HG03378 (cell line): ENCODE data around the gene LRCH4.

Experiments used
- ATAC-seq: cut with Tn5 transposase; IDR thresholded peaks from one replicate; pipeline ENCODE4 v1.9.1; 2021; ENCODE audit warnings: mild to moderate bottlenecking, moderate library complexity; ENCODE audit not compliant: unreplicated experiment

The LRCH4 gene

GRCh38 chr7:100582650-100583049 lies 3.3 kb downstream of the LRCH4 start:
- no peak for ATAC-seq

GRCh38 chr7:100582041-100582579 lies 3.8 kb downstream of the LRCH4 start:
- ATAC-seq: no peak

GRCh38 chr7:100580466-100581283 lies 5.3 kb downstream of the LRCH4 start:
- ATAC-seq: no peak

- ATAC-seq: no peak
Observed at GRCh38 chr7:100578246-100579183, 7.4 kb downstream of the LRCH4 start.

- ATAC-seq: no peak
Observed at GRCh38 chr7:100577507-100577906, 8.4 kb downstream of the LRCH4 start.

- no peak for ATAC-seq
Observed at GRCh38 chr7:100577103-100577502, 8.8 kb downstream of the LRCH4 start.

DNA sequence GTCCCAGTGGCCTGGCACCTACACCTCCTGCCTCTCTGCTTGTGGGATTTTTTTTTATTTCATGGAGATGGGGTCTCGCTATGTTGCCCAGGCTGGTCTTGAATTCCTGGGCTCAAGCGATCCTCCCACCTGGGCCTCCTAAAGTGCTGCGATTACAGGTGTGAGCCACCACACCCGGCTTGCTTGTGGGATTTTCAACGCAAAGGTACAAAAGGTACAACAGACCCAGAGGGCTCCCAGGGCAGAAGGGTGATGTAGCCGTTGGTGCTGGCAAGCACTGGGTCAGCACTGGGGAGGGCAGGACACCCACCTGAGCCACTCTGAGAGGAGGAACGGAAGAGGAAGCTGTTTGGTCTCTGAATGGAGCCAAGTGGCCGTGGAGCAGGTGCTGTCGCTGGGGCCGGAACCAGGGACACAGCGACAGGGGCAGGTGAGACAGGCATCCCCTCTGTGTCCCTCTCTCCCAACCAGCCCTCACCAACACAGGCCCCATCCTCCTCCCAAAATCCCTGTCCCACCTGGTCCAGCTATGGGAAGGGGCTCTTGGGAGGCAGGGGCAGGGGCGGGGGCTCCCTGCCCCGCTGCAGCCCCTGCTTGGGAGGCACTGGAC lies 9.4 kb downstream of the LRCH4 start:
- ATAC-seq: no peak

GRCh38 chr7:100575746-100576383 lies 10.1 kb downstream of the LRCH4 start:
- ATAC-seq: no peak

GRCh38 chr7:100575206-100575631 lies 10.7 kb downstream of the LRCH4 start:
- no peak for ATAC-seq

GRCh38 chr7:100574362-100575205 lies 11.3 kb downstream of the LRCH4 start:
- no peak for ATAC-seq

DNA sequence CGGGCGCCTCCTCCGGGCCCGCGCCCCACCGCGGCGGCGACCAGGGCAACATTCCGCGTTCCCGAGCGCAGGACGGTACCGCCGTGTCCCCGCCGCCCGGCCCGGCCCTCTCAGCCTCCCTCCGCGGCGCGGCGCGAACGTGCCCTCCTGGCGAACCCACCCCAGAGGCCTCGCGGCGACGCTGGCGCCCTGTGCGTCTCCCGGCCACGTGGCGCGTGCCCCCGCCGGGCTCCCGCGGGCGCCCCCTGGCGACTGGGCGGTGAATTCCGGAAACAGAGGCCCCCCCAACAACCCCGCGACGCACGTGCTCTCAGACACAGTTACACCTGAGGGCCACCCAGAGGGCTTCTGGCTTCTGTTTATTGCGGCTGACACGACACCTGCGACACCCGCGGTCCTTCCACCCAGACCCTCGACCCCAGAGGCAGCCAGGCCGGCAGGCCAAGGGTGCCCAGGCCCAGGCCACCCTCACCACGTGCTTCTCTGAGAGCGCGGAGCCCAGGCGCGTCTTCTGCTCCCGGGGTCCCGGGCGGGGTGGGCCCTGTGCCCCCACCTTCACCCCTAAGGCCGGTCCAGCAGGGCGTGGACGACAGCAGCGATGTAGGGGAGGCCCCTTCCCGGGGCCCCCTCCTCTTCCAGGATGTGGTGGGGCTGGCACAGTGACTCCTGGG lies 12.1 kb downstream of the LRCH4 start, which contains the start of gene SAP25:
SAP25 (minus strand) TSS at position 210 of the 671 bp plus-strand sequence; CDS start at position 52, 158 bp downstream.
- no peak for ATAC-seq

DNA sequence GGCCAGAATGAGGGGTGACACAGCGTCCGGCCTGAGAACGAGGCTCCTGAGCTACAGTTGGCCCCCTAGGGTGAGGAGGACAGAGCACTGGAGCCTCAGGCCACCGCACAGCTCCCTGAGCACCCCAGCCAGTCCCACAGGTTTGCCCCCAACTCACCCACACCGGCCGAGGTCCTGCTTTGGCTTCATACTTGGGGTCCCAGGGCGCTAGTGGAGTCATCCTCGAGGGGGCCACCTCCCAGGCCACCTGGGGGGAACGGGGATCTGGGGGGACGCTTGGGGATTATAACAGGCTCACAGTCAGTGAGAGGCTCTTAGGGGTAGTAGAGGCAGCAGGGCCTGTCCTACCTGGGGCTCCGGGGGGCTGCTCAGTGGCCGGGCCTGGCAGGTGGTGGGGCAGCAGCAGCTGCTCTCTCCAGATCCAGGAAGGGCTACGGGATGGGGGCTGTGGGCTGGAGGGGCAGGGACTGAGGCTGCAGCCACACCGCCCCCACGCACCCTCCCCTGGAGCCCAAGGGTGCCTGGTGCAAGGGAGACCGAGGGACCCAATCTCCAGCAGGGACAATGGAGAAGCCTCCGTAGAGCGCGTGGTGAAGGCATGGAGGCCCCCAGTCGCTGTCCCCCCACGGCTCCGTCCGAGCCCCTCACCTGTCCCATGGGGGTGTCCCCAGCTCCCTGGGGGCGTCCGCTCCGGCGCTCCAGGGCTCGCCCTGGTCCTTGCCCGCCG lies 12.8 kb downstream of the LRCH4 start:
- no peak for ATAC-seq

- no peak for ATAC-seq
Observed at GRCh38 chr7:100572281-100572948, 13.5 kb downstream of the LRCH4 start.

- ATAC-seq: no peak
Observed at GRCh38 chr7:100571829-100572116, 14.2 kb downstream of the LRCH4 start.

DNA sequence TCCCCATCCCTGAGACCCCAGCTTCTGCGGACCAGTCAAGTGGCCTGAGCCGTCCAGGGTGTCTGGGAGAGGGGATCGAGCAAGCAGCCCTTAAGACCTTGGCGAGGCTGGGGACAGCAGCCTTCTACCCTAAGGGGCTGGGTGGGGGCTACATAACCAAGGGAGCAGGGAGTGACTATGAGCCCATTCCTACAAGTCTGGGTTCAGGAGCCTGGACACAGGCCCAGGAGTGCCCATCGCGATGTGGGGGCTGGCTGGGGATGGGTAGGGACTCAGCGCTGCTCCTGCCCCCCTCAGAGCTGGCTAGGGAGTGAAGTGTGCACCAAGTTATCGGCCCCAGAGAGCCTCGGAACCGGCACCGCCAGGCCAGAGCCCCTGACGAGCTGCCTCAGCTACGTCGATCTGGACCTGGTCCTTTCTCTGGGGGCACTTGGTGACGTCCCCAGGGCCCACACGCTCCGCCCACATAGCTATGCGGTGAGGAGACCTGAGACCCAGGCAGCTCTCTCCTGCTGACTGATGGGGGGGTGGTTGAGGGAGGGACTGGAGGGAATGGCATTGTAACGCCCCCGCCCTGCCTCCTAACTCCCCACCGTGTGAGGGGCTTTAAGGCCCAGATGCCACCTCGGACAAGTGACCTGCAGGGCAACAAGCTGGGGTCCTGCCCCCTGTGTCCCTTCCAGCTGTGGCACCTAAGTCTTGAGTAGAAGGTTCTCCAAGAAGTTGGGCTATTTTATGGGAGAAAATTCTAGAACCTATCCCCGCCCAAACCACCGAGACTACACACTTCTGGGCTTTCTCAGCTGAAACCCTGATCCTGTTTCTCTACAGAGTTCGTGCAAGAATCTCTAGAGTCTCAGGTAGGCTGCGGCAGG lies 14.7 kb downstream of the LRCH4 start:
- ATAC-seq: no peak

GRCh38 chr7:100568896-100569844 lies 16.8 kb downstream of the LRCH4 start:
- ATAC-seq: no peak
